Bronchial epithelial cell (primary cell): ENCODE results near the gene ARMH2. TPM values are rescaled to one million over a fixed set of nuclear protein-coding genes. Genes with fewer than 3 reads are reported as not detected.

Experiments
- DNase-seq: peaks from one replicate; pipeline ENCODE4 v3.0.0-alpha.2; 2010; ENCODE audit warnings: low read depth
- FAIRE-seq: peaks from 2 replicates; lab custom pipeline; 2011; peaks lifted over from hg19 to GRCh38; lab: Jason Lieb, UNC
- H3K27me3 ChIP-seq: 2 replicates; pipeline ENCODE4 v1.5.1; 2011; ENCODE audit warnings: low read length; ENCODE audit not compliant: control insufficient read depth, insufficient read depth
- H3K36me3 ChIP-seq: 2 replicates; pipeline ENCODE4 v1.5.1; 2011; ENCODE audit warnings: low read length; ENCODE audit not compliant: control insufficient read depth, insufficient read depth
- H3K4me3 ChIP-seq: 2 replicates; pipeline ENCODE4 v1.5.1; 2011; ENCODE audit warnings: mild to moderate bottlenecking, low read depth, low read length, control low read depth
- total RNA-seq: library from RNA; depleted of rRNA; stranded (reverse); fragments of >200 nt; gene quantifications from 2 replicates; pipeline ENCODE4 v1.2.1, GENCODE V29; 2014
- TF ChIP-seq, protein P1 (sequence below): IDR thresholded peaks from 2 replicates; pipeline ENCODE4 v1.5.1; 2011; ENCODE audit warnings: mild to moderate bottlenecking, moderate library complexity, low read length, control low read depth, inconsistent platforms; ENCODE audit not compliant: insufficient read depth, severe bottlenecking

ARMH2 gene
- total RNA-seq, 1 donor from 2014 or later, result not detected

DNA sequence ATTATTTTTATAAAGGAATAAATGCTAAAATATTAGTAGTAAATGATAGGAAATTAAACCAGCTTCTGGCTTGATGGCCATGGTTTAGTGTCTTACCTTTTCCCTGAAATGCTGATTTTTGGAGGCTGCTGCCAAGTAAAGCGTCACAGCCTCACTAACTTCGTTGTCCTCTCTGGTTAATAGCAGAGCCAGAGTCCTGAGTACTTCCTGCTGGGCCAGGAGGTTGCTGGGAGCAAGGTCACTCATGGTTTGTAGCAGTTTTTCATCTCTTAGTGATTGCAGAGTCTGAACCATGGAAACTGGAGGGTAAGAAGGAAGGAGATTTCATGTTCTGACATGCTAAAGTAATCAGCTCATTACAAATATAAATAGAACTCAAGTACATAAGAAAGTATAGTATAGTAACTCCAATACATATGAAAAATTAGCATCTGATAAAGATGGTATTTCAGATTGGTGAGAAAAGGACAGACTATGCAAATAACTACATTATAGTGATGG is 26.5 kb upstream of the ARMH2 start:
- FAIRE-seq (no peak), DNase-seq (peak; percentile 76)
- no peak overlapping the region for H3K4me3 ChIP-seq
- no peaks in the 10 kb centered on the region for H3K27me3 ChIP-seq
- no peaks in the 10 kb centered on the region for H3K36me3 ChIP-seq
- TF ChIP-seq, protein P1, sequence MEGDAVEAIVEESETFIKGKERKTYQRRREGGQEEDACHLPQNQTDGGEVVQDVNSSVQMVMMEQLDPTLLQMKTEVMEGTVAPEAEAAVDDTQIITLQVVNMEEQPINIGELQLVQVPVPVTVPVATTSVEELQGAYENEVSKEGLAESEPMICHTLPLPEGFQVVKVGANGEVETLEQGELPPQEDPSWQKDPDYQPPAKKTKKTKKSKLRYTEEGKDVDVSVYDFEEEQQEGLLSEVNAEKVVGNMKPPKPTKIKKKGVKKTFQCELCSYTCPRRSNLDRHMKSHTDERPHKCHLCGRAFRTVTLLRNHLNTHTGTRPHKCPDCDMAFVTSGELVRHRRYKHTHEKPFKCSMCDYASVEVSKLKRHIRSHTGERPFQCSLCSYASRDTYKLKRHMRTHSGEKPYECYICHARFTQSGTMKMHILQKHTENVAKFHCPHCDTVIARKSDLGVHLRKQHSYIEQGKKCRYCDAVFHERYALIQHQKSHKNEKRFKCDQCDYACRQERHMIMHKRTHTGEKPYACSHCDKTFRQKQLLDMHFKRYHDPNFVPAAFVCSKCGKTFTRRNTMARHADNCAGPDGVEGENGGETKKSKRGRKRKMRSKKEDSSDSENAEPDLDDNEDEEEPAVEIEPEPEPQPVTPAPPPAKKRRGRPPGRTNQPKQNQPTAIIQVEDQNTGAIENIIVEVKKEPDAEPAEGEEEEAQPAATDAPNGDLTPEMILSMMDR, result no peak

DNA sequence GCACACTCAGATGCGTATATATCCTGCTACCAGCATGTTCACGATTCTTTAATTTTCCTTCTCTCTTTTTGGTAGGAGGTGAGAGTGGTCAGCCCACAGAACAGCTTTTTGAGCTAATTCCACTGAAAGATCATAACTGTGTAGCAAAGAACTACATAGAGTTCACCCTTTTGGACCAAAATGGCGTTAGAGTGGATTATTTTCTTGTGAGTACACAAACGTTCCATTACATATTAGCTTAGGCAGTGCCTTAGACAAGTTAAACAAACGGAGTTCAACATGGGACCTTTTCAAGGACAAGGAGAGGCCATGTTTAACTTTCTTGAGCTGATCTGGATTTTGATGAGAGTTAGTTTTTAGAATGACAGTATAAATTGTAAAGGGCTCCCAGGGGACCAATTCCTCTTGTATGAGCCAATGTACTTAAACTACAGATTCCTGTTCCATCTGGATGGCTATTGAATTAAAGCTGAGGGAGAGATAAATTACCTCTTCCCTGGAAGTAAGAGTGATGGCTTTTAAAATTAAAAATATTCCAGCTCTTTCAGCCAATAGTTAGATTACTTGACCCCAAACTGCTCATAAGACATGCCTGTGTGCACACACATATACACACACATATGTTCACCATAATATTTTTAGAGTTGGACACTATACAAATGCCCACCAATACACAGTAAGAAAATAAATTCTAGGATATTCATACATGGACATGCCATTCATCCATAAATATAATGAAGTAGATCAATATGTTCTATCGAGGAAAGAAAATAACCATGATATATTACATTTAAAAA is 25.6 kb upstream of the ARMH2 start:
- Histone ChIP-seq H3K4me3 (no peak overlapping the region), H3K36me3 (no peaks in the 10 kb centered on the region), H3K27me3 (no peaks in the 10 kb centered on the region)
- DNase-seq (no peak), FAIRE-seq (no peak)
- TF ChIP-seq, protein P1, result no peak

DNA sequence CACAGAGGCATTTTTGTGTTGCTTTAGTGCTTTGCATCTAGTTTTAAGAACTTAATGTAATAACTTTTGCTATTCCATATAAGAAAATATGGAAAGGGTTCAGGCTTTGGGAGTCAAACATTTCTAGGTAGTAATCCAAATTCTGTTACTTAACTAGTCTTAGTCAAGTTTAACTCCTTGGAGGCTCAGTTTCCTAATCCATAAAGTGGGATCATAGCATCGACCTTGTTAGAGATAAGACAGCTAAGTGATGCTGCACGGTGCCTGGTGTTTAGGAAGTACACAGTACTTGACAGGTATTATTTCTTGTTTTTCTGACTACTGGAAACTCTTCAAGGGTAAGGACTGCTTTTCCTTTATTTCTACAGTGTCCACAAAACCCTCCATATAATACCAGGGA is 24.5 kb upstream of the ARMH2 start:
- H3K36me3 ChIP-seq, result no peaks in the 10 kb centered on the region
- TF ChIP-seq, protein P1, result no peak
- H3K4me3 ChIP-seq, result no peak overlapping the region
- no peaks in the 10 kb centered on the region for H3K27me3 ChIP-seq
- DNase-seq (no peak), FAIRE-seq (no peak)

DNA sequence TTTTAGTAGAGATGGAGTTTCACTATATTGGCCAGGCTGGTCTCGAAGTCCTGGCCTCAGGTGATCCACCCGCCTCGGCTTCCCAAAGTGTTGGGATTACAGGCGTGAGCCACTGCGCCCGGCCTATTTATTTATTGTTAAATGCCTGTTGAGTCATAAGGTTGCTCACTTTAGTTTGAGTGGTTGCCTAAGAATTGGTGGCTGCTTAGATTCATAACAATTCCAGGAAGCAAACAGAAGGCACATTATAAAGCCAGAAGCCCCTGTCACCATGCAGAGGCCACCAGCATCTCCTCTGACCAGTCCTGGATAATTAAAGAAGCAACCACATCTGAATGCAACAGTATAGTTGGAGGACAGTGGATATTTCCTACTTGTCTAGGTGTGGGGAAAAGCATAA is 24.0 kb upstream of the ARMH2 start:
- peak; percentile 80 for DNase-seq
- no peaks in the 10 kb centered on the region for H3K36me3 ChIP-seq

DNA sequence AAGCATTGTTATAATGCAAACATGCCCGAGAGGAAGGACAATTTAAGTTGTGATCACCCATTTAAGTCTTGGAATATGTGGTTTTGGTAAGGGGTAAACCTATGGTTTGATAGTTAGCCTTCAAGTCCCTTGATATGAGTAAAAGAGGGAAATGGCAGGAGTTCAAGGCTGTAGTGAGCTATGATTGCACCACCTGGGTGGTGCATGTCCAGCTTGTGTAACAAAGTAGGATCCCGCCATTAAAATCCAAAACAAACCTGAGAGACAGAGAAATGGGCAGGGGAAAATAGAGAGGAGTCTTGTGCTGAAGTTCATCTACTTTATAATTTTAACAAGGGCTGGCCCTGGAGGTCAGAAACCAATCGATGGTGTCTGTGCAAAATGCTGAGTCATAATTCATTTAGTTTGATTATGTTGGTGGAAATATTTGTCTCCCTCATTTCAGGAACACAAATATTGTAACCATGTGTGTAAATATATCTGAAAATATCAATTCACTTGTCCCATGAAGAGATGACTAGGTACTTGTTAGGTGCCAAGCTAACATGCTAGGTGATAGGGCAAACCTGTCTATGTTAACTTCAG is 23.2 kb upstream of the ARMH2 start:
- FAIRE-seq, result no peak

More for the DNA sequence above, 24.0 kb upstream of the ARMH2 start:
- TF ChIP-seq, protein P1, result no peak
- Histone ChIP-seq H3K27me3 (no peaks in the 10 kb centered on the region), H3K4me3 (no peak overlapping the region)
- FAIRE-seq, result no peak

More for the DNA sequence above, 23.2 kb upstream of the ARMH2 start:
- Histone ChIP-seq H3K36me3 (no peaks in the 10 kb centered on the region), H3K27me3 (no peaks in the 10 kb centered on the region), H3K4me3 (no peak overlapping the region)
- TF ChIP-seq, protein P1, result no peak
- DNase-seq, result no peak
